ENCODE data around the gene TICAM2. TPM values are rescaled to one million over a fixed set of nuclear protein-coding genes. Genes with fewer than 3 reads are reported as not detected.

The TICAM2 gene
- total RNA-seq, 1 donor from 2014 or later = 0.86 TPM

DNA sequence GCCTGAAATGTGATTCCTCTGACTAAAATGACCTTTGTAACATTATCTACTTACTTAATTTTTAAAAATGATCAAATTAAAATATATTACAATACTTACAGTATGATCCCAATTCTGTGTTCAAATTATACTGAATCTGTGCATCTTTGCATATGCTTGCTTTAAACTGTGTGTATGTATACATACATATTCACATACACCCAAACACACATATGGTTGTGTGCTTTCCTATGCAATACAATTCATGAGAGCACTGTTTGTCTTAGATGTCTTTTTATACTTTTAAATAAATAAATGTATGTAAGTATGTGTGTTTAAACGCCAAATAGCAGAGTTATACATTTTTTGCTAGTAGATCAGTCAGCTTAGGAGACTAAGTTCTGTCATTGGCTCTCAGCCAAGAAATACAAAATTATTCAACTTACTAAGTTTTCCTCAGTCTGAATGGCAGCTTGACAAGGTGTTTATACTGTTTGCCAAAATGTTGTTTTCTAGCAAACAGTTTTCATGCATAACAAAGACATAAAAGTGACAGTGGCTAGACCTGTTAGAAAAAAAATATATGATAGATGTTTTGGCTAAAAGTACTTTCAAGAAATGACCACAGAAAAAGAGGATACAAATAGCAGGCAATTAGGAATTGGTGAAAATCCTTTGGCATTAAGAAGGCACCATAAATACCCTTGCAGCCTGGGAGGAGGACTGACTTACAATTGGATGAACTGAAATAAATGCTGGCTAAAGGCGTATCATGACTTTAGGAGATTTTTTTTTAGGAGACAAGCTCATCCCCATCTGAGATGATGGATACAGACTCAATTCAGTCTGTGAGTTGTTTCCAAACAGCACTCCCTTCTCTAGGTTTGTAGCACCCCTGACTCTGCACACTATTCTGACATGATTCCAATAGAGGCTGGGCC, 7.9 kb downstream of the TICAM2 start:
- intact Hi-C loops (cut with micrococcal nuclease) = no loop called here
- Mint-ChIP-seq H3K27me3 (peaks cover 10% of the 10 kb centered on the region), H3K4me3 (no peak overlapping the region), H3K9me3 (no peaks in the 10 kb centered on the region), H3K4me1 (peaks cover 1% of the 10 kb centered on the region), H3K36me3 (ENCODE audit: low read depth) (no peaks in the 10 kb centered on the region), H3K27ac (no peak overlapping the region)
- no peak for DNase-seq

GRCh38 chr5:115589043-115589442, 13.2 kb downstream of the TICAM2 start:
- Mint-ChIP-seq H3K27ac (no peak overlapping the region), H3K27me3 (peaks cover 9% of the 10 kb centered on the region), H3K9me3 (no peaks in the 10 kb centered on the region), H3K4me1 (no peaks in the 10 kb centered on the region), H3K4me3 (no peak overlapping the region), H3K36me3 (ENCODE audit: low read depth) (no peaks in the 10 kb centered on the region)
- intact Hi-C loops (cut with micrococcal nuclease) = no loop called here
- no peak for DNase-seq

DNA sequence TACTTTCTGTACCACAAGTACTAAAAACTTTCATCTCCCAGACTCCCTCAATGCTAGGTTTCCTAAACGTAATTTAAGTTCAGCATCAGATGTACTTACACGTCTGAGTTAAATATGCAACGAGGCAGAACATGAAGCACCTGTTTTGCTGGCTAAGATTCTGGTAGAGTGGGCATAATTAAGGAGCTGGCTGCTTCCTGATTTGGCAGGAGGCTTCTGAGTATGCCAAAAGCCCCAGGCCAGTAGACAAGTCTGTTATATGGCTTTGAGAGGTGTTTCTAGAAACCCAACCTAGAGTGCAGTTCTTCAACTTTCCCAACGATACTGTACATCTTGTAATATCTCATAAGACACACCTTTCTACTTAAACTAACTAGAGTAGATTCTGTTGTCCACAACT, 13.6 kb downstream of the TICAM2 start:
- peaks cover 9% of the 10 kb centered on the region for H3K27me3 Mint-ChIP-seq
- no peaks in the 10 kb centered on the region for H3K4me1 Mint-ChIP-seq
- no peak overlapping the region for H3K27ac Mint-ChIP-seq
- intact Hi-C loops (cut with micrococcal nuclease) = no loop called here
- no peaks in the 10 kb centered on the region for H3K9me3 Mint-ChIP-seq
- H3K4me3 Mint-ChIP-seq = no peak overlapping the region
- H3K36me3 Mint-ChIP-seq (ENCODE audit: low read depth) = no peaks in the 10 kb centered on the region
- DNase-seq = no peak

DNA sequence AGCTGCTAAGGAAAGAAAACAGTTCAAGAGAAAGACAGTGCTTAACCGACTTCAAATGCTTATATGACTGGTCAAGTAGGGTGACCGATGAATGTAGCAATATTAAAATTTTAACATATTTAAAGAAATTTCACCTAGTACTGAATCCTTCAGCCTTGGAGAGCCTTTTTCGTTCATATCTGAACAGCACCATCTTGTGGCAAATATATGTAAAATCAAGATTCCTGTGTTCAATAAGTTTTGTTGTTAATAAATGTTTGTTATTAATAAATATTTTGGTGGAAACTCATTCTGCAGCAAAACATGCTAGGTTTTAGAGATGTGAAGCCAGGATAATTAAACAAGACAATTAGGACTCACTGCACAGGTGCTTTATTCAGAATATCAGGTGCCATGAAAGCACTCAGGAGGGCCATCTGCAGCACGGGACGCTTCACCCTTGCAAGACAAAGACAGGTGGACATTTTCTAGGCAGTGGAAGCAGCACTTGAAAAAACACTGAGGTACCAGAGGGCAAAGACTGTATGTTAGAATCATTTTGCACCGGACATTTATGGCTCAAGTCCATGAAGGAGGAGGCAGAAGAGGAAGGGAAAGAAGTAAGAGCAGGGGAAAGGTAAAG, 15.6 kb downstream of the TICAM2 start:
- no peak overlapping the region for H3K4me3 Mint-ChIP-seq
- DNase-seq = no peak
- intact Hi-C loops (cut with micrococcal nuclease) = loop anchor here (1.0 kb wide), 1 partner anchor 277 kb away; no protein-coding TSS in a partner anchor
- peaks cover 7% of the 10 kb centered on the region for H3K27me3 Mint-ChIP-seq
- no peaks in the 10 kb centered on the region for H3K9me3 Mint-ChIP-seq
- no peaks in the 10 kb centered on the region for H3K36me3 Mint-ChIP-seq (ENCODE audit: low read depth)
- no peaks in the 10 kb centered on the region for H3K4me1 Mint-ChIP-seq
- no peak overlapping the region for H3K27ac Mint-ChIP-seq

GRCh38 chr5:115585265-115585664, 17.0 kb downstream of the TICAM2 start:
- Mint-ChIP-seq H3K36me3 (ENCODE audit: low read depth) (no peaks in the 10 kb centered on the region), H3K27ac (no peak overlapping the region), H3K9me3 (no peaks in the 10 kb centered on the region), H3K4me1 (no peaks in the 10 kb centered on the region), H3K4me3 (no peak overlapping the region), H3K27me3 (peaks cover 2% of the 10 kb centered on the region)
- intact Hi-C loops (cut with micrococcal nuclease) = no loop called here
- no peak for DNase-seq

- intact Hi-C loops (cut with micrococcal nuclease) = no loop called here
- Mint-ChIP-seq H3K9me3 (no peaks in the 10 kb centered on the region), H3K4me1 (no peaks in the 10 kb centered on the region), H3K36me3 (ENCODE audit: low read depth) (no peaks in the 10 kb centered on the region), H3K4me3 (no peak overlapping the region), H3K27ac (no peak overlapping the region), H3K27me3 (peaks cover 2% of the 10 kb centered on the region)
- DNase-seq = no peak
Measured at GRCh38 chr5:115584501-115584900, 17.8 kb downstream of the TICAM2 start.

- no peak overlapping the region for H3K27ac Mint-ChIP-seq
- peaks cover 2% of the 10 kb centered on the region for H3K27me3 Mint-ChIP-seq
- no peaks in the 10 kb centered on the region for H3K36me3 Mint-ChIP-seq (ENCODE audit: low read depth)
- no peaks in the 10 kb centered on the region for H3K9me3 Mint-ChIP-seq
- intact Hi-C loops (cut with micrococcal nuclease) = no loop called here
- DNase-seq = no peak
- no peaks in the 10 kb centered on the region for H3K4me1 Mint-ChIP-seq
- no peak overlapping the region for H3K4me3 Mint-ChIP-seq
Measured at GRCh38 chr5:115583474-115583873, 18.8 kb downstream of the TICAM2 start.

- Mint-ChIP-seq H3K36me3 (ENCODE audit: low read depth) (no peaks in the 10 kb centered on the region), H3K27ac (no peak overlapping the region), H3K4me1 (no peaks in the 10 kb centered on the region), H3K9me3 (no peaks in the 10 kb centered on the region), H3K27me3 (peaks cover 4% of the 10 kb centered on the region), H3K4me3 (no peak overlapping the region)
- intact Hi-C loops (cut with micrococcal nuclease) = no loop called here
- no peak for DNase-seq
Measured at GRCh38 chr5:115580941-115581340, 21.3 kb downstream of the TICAM2 start.

- Mint-ChIP-seq H3K4me3 (no peak overlapping the region), H3K27ac (no peak overlapping the region), H3K36me3 (ENCODE audit: low read depth) (no peaks in the 10 kb centered on the region), H3K4me1 (no peaks in the 10 kb centered on the region), H3K27me3 (peaks cover 4% of the 10 kb centered on the region), H3K9me3 (no peaks in the 10 kb centered on the region)
- intact Hi-C loops (cut with micrococcal nuclease) = no loop called here
- DNase-seq = no peak
Measured at GRCh38 chr5:115579747-115580173, 22.5 kb downstream of the TICAM2 start.

GRCh38 chr5:115579216-115579615, 23.1 kb downstream of the TICAM2 start:
- H3K27ac Mint-ChIP-seq = no peak overlapping the region
- no peaks in the 10 kb centered on the region for H3K9me3 Mint-ChIP-seq
- no peak for DNase-seq
- H3K4me1 Mint-ChIP-seq = no peaks in the 10 kb centered on the region
- no peaks in the 10 kb centered on the region for H3K36me3 Mint-ChIP-seq (ENCODE audit: low read depth)
- peaks cover 2% of the 10 kb centered on the region for H3K27me3 Mint-ChIP-seq
- H3K4me3 Mint-ChIP-seq = no peak overlapping the region
- intact Hi-C loops (cut with micrococcal nuclease) = no loop called here

- no peak overlapping the region for H3K4me3 Mint-ChIP-seq
- H3K4me1 Mint-ChIP-seq = no peaks in the 10 kb centered on the region
- no peaks in the 10 kb centered on the region for H3K36me3 Mint-ChIP-seq (ENCODE audit: low read depth)
- intact Hi-C loops (cut with micrococcal nuclease) = no loop called here
- H3K27me3 Mint-ChIP-seq = peaks cover 3% of the 10 kb centered on the region
- no peak for DNase-seq
- H3K27ac Mint-ChIP-seq = no peak overlapping the region
- no peaks in the 10 kb centered on the region for H3K9me3 Mint-ChIP-seq
Measured at GRCh38 chr5:115578657-115579056, 23.6 kb downstream of the TICAM2 start.

DNA sequence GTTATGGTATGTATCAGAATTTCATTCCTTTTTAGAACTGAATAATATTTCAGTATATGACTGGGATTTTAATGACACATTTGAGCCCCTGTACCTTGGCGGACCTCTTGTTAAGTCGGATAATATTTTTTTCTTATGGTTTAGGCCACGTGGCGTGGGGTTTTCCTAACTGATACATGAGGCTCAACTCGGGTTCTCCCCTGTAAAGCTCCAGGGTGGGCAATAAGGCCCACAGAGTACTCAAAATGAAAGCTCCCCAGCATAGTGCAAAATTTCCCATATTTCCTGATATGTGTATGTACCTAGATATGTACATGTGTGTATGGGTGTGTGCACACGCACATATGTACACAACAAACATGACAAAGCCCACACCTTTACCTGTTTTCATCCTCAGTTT, 24.5 kb downstream of the TICAM2 start:
- DNase-seq = no peak
- Mint-ChIP-seq H3K27me3 (peaks cover 8% of the 10 kb centered on the region), H3K9me3 (no peaks in the 10 kb centered on the region), H3K27ac (no peak overlapping the region), H3K36me3 (ENCODE audit: low read depth) (no peaks in the 10 kb centered on the region), H3K4me3 (no peak overlapping the region), H3K4me1 (no peaks in the 10 kb centered on the region)
- intact Hi-C loops (cut with micrococcal nuclease) = no loop called here

GRCh38 chr5:115577329-115577728, 24.9 kb downstream of the TICAM2 start:
- H3K9me3 Mint-ChIP-seq = no peaks in the 10 kb centered on the region
- intact Hi-C loops (cut with micrococcal nuclease) = no loop called here
- no peak for DNase-seq

GRCh38 chr5:115575167-115576070, 26.9 kb downstream of the TICAM2 start:
- peaks cover 18% of the 10 kb centered on the region for H3K27me3 Mint-ChIP-seq
- H3K9me3 Mint-ChIP-seq = no peaks in the 10 kb centered on the region
- intact Hi-C loops (cut with micrococcal nuclease) = no loop called here
- DNase-seq = no peak
- no peak overlapping the region for H3K4me3 Mint-ChIP-seq
- H3K4me1 Mint-ChIP-seq = no peaks in the 10 kb centered on the region
- H3K27ac Mint-ChIP-seq = no peak overlapping the region
- no peaks in the 10 kb centered on the region for H3K36me3 Mint-ChIP-seq (ENCODE audit: low read depth)

More at GRCh38 chr5:115577329-115577728, 24.9 kb downstream of the TICAM2 start:
- no peaks in the 10 kb centered on the region for H3K4me1 Mint-ChIP-seq
- peaks cover 13% of the 10 kb centered on the region for H3K27me3 Mint-ChIP-seq
- no peak overlapping the region for H3K27ac Mint-ChIP-seq
- no peaks in the 10 kb centered on the region for H3K36me3 Mint-ChIP-seq (ENCODE audit: low read depth)
- no peak overlapping the region for H3K4me3 Mint-ChIP-seq
